ENCODE results near the gene FOXO1.
A peak's percentile ranks its signal among the peaks of the same experiment; 100 is the strongest.

Gene FOXO1

GRCh38 chr13:40668335-40668734 lies 1.9 kb upstream of the FOXO1 start:
- Histone ChIP-seq H2AFZ (ENCODE audit: low read depth, low read length) (no peak overlapping the region), H3K4me2 (ENCODE audit: insufficient read depth, low read length) (no peak overlapping the region), H3K4me1 (ENCODE audit: insufficient read depth, low read length) (peaks cover 21% of the 10 kb centered on the region), H4K20me1 (ENCODE audit: insufficient read depth, low read length) (no peaks in the 10 kb centered on the region), H3K36me3 (ENCODE audit: insufficient read depth, low read length) (no peaks in the 10 kb centered on the region), H3K79me2 (ENCODE audit: insufficient read depth, low read length) (0 out of 2 replicates have a peak, but pooled peaks cover 3% of the 10 kb centered on the region), H3K27me3 (ENCODE audit: insufficient read depth, low read length, poor library complexity) (peaks cover 20% of the 10 kb centered on the region), H3K4me3 (ENCODE audit: low read depth in 1 of 2, low read length in 2 of 2) (no peak overlapping the region), H3K9me3 (ENCODE audit: insufficient read depth, low read length, severe bottlenecking) (no peaks in the 10 kb centered on the region), H3K9ac (ENCODE audit: low read depth, low read length) (no peak overlapping the region), H3K27ac (ENCODE audit: low read length) (no peak overlapping the region)
- TF ChIP-seq EZH2 (IDR thresholded peaks at IDR 0.05; ENCODE audit: borderline replicate concordance, low read depth, low read length, severe bottlenecking), result no peak
- TF ChIP-seq, protein P1, sequence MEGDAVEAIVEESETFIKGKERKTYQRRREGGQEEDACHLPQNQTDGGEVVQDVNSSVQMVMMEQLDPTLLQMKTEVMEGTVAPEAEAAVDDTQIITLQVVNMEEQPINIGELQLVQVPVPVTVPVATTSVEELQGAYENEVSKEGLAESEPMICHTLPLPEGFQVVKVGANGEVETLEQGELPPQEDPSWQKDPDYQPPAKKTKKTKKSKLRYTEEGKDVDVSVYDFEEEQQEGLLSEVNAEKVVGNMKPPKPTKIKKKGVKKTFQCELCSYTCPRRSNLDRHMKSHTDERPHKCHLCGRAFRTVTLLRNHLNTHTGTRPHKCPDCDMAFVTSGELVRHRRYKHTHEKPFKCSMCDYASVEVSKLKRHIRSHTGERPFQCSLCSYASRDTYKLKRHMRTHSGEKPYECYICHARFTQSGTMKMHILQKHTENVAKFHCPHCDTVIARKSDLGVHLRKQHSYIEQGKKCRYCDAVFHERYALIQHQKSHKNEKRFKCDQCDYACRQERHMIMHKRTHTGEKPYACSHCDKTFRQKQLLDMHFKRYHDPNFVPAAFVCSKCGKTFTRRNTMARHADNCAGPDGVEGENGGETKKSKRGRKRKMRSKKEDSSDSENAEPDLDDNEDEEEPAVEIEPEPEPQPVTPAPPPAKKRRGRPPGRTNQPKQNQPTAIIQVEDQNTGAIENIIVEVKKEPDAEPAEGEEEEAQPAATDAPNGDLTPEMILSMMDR (IDR thresholded peaks at IDR 0.05; ENCODE audit: borderline replicate concordance, extremely low read depth, low read length, poor library complexity, severe bottlenecking), result peak; percentile 63
- ATAC-seq (ENCODE audit: insufficient read depth, low read depth), result peak; percentile 31; the same call in 2 of the 3 replicates
- DNase-seq, result peak; percentile 36

DNA sequence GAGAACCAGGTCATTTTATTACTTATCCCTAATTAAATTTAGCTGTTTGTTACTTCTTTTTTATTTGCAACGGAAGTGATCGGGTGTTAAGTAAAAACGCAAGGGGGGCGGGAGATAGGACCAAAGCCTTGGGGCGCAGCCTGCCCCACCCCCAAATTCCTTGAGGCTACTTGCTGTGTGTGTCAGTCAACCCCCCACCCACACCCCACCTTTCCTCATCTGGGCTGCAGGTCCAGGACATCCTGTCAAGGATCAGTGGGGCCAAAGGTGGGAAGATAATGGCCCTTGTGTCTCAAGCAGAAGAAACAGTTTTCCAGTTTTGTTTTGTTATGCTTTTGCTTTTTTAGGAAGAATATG lies 1.2 kb upstream of the FOXO1 start:
- no peaks in the 10 kb centered on the region for H4K20me1 ChIP-seq (ENCODE audit: insufficient read depth, low read length)
- H3K9ac ChIP-seq (ENCODE audit: low read depth, low read length), result peak overlapping the region; percentile 92; the same call in 1 of the 2 replicates
- H3K4me2 ChIP-seq (ENCODE audit: insufficient read depth, low read length), result peak overlapping the region; percentile 78
- no peaks in the 10 kb centered on the region for H3K36me3 ChIP-seq (ENCODE audit: insufficient read depth, low read length)
- DNase-seq (no peak), ATAC-seq (ENCODE audit: insufficient read depth, low read depth) (no peak)
- no peak overlapping the region for H3K27ac ChIP-seq (ENCODE audit: low read length)
- TF ChIP-seq, protein P1 (IDR thresholded peaks at IDR 0.05; ENCODE audit: borderline replicate concordance, extremely low read depth, low read length, poor library complexity, severe bottlenecking), result no peak
- no peak for TF ChIP-seq EZH2 (IDR thresholded peaks at IDR 0.05; ENCODE audit: borderline replicate concordance, low read depth, low read length, severe bottlenecking)
- peaks cover 20% of the 10 kb centered on the region for H3K27me3 ChIP-seq (ENCODE audit: insufficient read depth, low read length, poor library complexity)
- H3K79me2 ChIP-seq (ENCODE audit: insufficient read depth, low read length), result 0 out of 2 replicates have a peak, but pooled peaks cover 3% of the 10 kb centered on the region
- peak overlapping the region; percentile 87 for H2AFZ ChIP-seq (ENCODE audit: low read depth, low read length)
- H3K9me3 ChIP-seq (ENCODE audit: insufficient read depth, low read length, severe bottlenecking), result no peaks in the 10 kb centered on the region
- peaks cover 21% of the 10 kb centered on the region for H3K4me1 ChIP-seq (ENCODE audit: insufficient read depth, low read length)
- H3K4me3 ChIP-seq (ENCODE audit: low read depth in 1 of 2, low read length in 2 of 2), result peak overlapping the region; percentile 49 to 97; a peak in 3 of 4 replicates

GRCh38 chr13:40666933-40667621 lies 636 bp upstream of the FOXO1 start:
- Histone ChIP-seq H2AFZ (ENCODE audit: low read depth, low read length) (peak overlapping the region; percentile 87), H3K4me2 (ENCODE audit: insufficient read depth, low read length) (peak overlapping the region; percentile 78), H4K20me1 (ENCODE audit: insufficient read depth, low read length) (no peaks in the 10 kb centered on the region), H3K79me2 (ENCODE audit: insufficient read depth, low read length) (0 out of 2 replicates have a peak, but pooled peaks cover 3% of the 10 kb centered on the region), H3K9me3 (ENCODE audit: insufficient read depth, low read length, severe bottlenecking) (no peaks in the 10 kb centered on the region), H3K4me3 (ENCODE audit: low read depth in 1 of 2, low read length in 2 of 2) (peak overlapping the region; percentile 49 to 97; a peak in 3 of 4 replicates), H3K27ac (ENCODE audit: low read length) (peak overlapping the region; percentile 59; the same call in 1 of the 2 replicates), H3K27me3 (ENCODE audit: insufficient read depth, low read length, poor library complexity) (peaks cover 16% of the 10 kb centered on the region), H3K9ac (ENCODE audit: low read depth, low read length) (peak overlapping the region; percentile 92), H3K4me1 (ENCODE audit: insufficient read depth, low read length) (peaks cover 21% of the 10 kb centered on the region), H3K36me3 (ENCODE audit: insufficient read depth, low read length) (no peaks in the 10 kb centered on the region)
- no peak for DNase-seq
- peak; percentile 64 for ATAC-seq (ENCODE audit: insufficient read depth, low read depth)
- TF ChIP-seq, protein P1 (IDR thresholded peaks at IDR 0.05; ENCODE audit: borderline replicate concordance, extremely low read depth, low read length, poor library complexity, severe bottlenecking), result no peak
- peak; percentile 63 for TF ChIP-seq EZH2 (IDR thresholded peaks at IDR 0.05; ENCODE audit: borderline replicate concordance, low read depth, low read length, severe bottlenecking)

Measured in DND-41 (cell line).